ENCODE measurements around the gene PAX3. TPM values are rescaled to one million over a fixed set of nuclear protein-coding genes. Genes with fewer than 3 reads are reported as not detected.

Gene PAX3
- total RNA-seq, 2 experiments from 2014 or later = not detected

- H3K4me3 Mint-ChIP-seq = no peak overlapping the region
- H3K27ac Mint-ChIP-seq = no peak overlapping the region
- no peak for DNase-seq
- peaks cover 98% of the 10 kb centered on the region for H3K27me3 Mint-ChIP-seq
- peaks cover 3% of the 10 kb centered on the region for H3K36me3 Mint-ChIP-seq (ENCODE audit: low read depth)
- CTCF ChIA-PET = interaction anchor here (0.6 kb wide), 1 partner anchor 20 kb away, joined by 3 read pairs; no protein-coding TSS in a partner anchor
- peaks cover 22% of the 10 kb centered on the region for H3K4me1 Mint-ChIP-seq
- POLR2A ChIA-PET = no interaction called here
- H3K9me3 Mint-ChIP-seq = peaks cover 6% of the 10 kb centered on the region
Measured at GRCh38 chr2:222298001-222298310, 842 bp downstream of the PAX3 start.

- Mint-ChIP-seq H3K4me3 (no peak overlapping the region), H3K36me3 (ENCODE audit: low read depth) (peaks cover 3% of the 10 kb centered on the region), H3K4me1 (peaks cover 22% of the 10 kb centered on the region), H3K27me3 (peaks cover 98% of the 10 kb centered on the region), H3K9me3 (peaks cover 6% of the 10 kb centered on the region), H3K27ac (no peak overlapping the region)
- ChIA-PET POLR2A (no interaction called here), CTCF (interaction anchor here (1.4 kb wide), 1 partner anchor 20 kb away, joined by 5 read pairs; no protein-coding TSS in a partner anchor)
- no peak for DNase-seq
Measured at GRCh38 chr2:222297600-222297935, 1.2 kb downstream of the PAX3 start.

GRCh38 chr2:222296911-222297599, 1.7 kb downstream of the PAX3 start:
- H3K9me3 Mint-ChIP-seq = peaks cover 6% of the 10 kb centered on the region
- H3K27ac Mint-ChIP-seq = peak overlapping the region; percentile 31
- H3K36me3 Mint-ChIP-seq (ENCODE audit: low read depth) = peaks cover 3% of the 10 kb centered on the region
- H3K4me1 Mint-ChIP-seq = peaks cover 22% of the 10 kb centered on the region
- peaks cover 98% of the 10 kb centered on the region for H3K27me3 Mint-ChIP-seq
- DNase-seq = no peak
- ChIA-PET POLR2A (no interaction called here), CTCF (interaction anchor here (1.4 kb wide), 1 partner anchor 21 kb away, joined by 5 read pairs; no protein-coding TSS in a partner anchor)
- no peak overlapping the region for H3K4me3 Mint-ChIP-seq

GRCh38 chr2:222296311-222296741, 2.5 kb downstream of the PAX3 start:
- no peak for DNase-seq
- peaks cover 97% of the 10 kb centered on the region for H3K27me3 Mint-ChIP-seq

GRCh38 chr2:222295368-222296062, 3.3 kb downstream of the PAX3 start:
- ChIA-PET CTCF (no interaction called here), POLR2A (no interaction called here)
- Mint-ChIP-seq H3K4me1 (peaks cover 22% of the 10 kb centered on the region), H3K4me3 (peak overlapping the region; percentile 29), H3K9me3 (peaks cover 6% of the 10 kb centered on the region), H3K36me3 (ENCODE audit: low read depth) (peaks cover 3% of the 10 kb centered on the region), H3K27ac (peak overlapping the region; percentile 61), H3K27me3 (peaks cover 94% of the 10 kb centered on the region)
- no peak for DNase-seq

More at GRCh38 chr2:222296311-222296741, 2.5 kb downstream of the PAX3 start:
- peaks cover 22% of the 10 kb centered on the region for H3K4me1 Mint-ChIP-seq
- peaks cover 6% of the 10 kb centered on the region for H3K9me3 Mint-ChIP-seq
- no peak overlapping the region for H3K27ac Mint-ChIP-seq
- ChIA-PET POLR2A (no interaction called here), CTCF (interaction anchor here (0.6 to 1.4 kb wide), 2 partner anchors 21 to 172 kb away, joined by 3 to 5 read pairs; no protein-coding TSS in a partner anchor)
- no peak overlapping the region for H3K4me3 Mint-ChIP-seq
- peaks cover 3% of the 10 kb centered on the region for H3K36me3 Mint-ChIP-seq (ENCODE audit: low read depth)

- DNase-seq = no peak
- ChIA-PET CTCF (no interaction called here), POLR2A (no interaction called here)
- Mint-ChIP-seq H3K36me3 (ENCODE audit: low read depth) (peaks cover 3% of the 10 kb centered on the region), H3K4me1 (peaks cover 22% of the 10 kb centered on the region), H3K27me3 (peaks cover 94% of the 10 kb centered on the region), H3K9me3 (peaks cover 8% of the 10 kb centered on the region), H3K27ac (peak overlapping the region; percentile 61), H3K4me3 (peak overlapping the region; percentile 29)
Measured at GRCh38 chr2:222294996-222295367, 3.8 kb downstream of the PAX3 start.

- ChIA-PET POLR2A (no interaction called here), CTCF (interaction anchor here (0.6 kb wide), 1 partner anchor 76 kb away, joined by 3 read pairs; no protein-coding TSS in a partner anchor)
- DNase-seq = no peak
- Mint-ChIP-seq H3K27ac (no peak overlapping the region), H3K4me1 (peaks cover 16% of the 10 kb centered on the region), H3K4me3 (no peak overlapping the region), H3K9me3 (peaks cover 10% of the 10 kb centered on the region), H3K27me3 (peaks cover 94% of the 10 kb centered on the region), H3K36me3 (ENCODE audit: low read depth) (no peaks in the 10 kb centered on the region)
Measured at GRCh38 chr2:222293660-222294630, 4.9 kb downstream of the PAX3 start.

GRCh38 chr2:222292149-222293134, 6.4 kb downstream of the PAX3 start:
- no peak overlapping the region for H3K4me3 Mint-ChIP-seq

GRCh38 chr2:222291485-222291841, 7.3 kb downstream of the PAX3 start:
- Mint-ChIP-seq H3K4me1 (peaks cover 11% of the 10 kb centered on the region), H3K36me3 (ENCODE audit: low read depth) (no peaks in the 10 kb centered on the region), H3K9me3 (peaks cover 6% of the 10 kb centered on the region), H3K27me3 (peaks cover 92% of the 10 kb centered on the region), H3K4me3 (no peak overlapping the region), H3K27ac (no peak overlapping the region)
- ChIA-PET POLR2A (no interaction called here), CTCF (no interaction called here)
- no peak for DNase-seq

More at GRCh38 chr2:222292149-222293134, 6.4 kb downstream of the PAX3 start:
- Mint-ChIP-seq H3K9me3 (peaks cover 10% of the 10 kb centered on the region), H3K27ac (no peak overlapping the region), H3K36me3 (ENCODE audit: low read depth) (no peaks in the 10 kb centered on the region), H3K4me1 (peaks cover 15% of the 10 kb centered on the region), H3K27me3 (peaks cover 95% of the 10 kb centered on the region)
- ChIA-PET CTCF (no interaction called here), POLR2A (no interaction called here)
- DNase-seq = no peak

GRCh38 chr2:222290736-222291484, 7.9 kb downstream of the PAX3 start:
- H3K36me3 Mint-ChIP-seq (ENCODE audit: low read depth) = no peaks in the 10 kb centered on the region
- CTCF ChIA-PET = no interaction called here
- H3K4me3 Mint-ChIP-seq = no peak overlapping the region
- peaks cover 6% of the 10 kb centered on the region for H3K9me3 Mint-ChIP-seq
- DNase-seq = no peak
- H3K4me1 Mint-ChIP-seq = peaks cover 6% of the 10 kb centered on the region
- H3K27me3 Mint-ChIP-seq = peaks cover 91% of the 10 kb centered on the region
- POLR2A ChIA-PET = no interaction called here
- no peak overlapping the region for H3K27ac Mint-ChIP-seq

- peaks cover 4% of the 10 kb centered on the region for H3K4me1 Mint-ChIP-seq
- no peak overlapping the region for H3K27ac Mint-ChIP-seq
- ChIA-PET CTCF (no interaction called here), POLR2A (no interaction called here)
- no peak overlapping the region for H3K4me3 Mint-ChIP-seq
- H3K27me3 Mint-ChIP-seq = peaks cover 88% of the 10 kb centered on the region
- no peak for DNase-seq
- no peaks in the 10 kb centered on the region for H3K36me3 Mint-ChIP-seq (ENCODE audit: low read depth)
- peaks cover 6% of the 10 kb centered on the region for H3K9me3 Mint-ChIP-seq
Measured at GRCh38 chr2:222290401-222290735, 8.4 kb downstream of the PAX3 start.
